HCT116 (cell line): ENCODE data around the gene EFHD1. TPM values are rescaled to one million over a fixed set of nuclear protein-coding genes. Genes with fewer than 3 reads are reported as not detected.

ENCODE experiments used
- ATAC-seq: fragments of 200-7000 bp; cut with Tn5 transposase; 2 replicates; pipeline ENCODE4 v1.9.1; 2020; ENCODE audit warnings: mild to moderate bottlenecking, moderate library complexity
- BruUV-seq: library from RNA; stranded (reverse); fragments of 400-500 nt; replicated peaks from 2 replicates; lab custom pipeline; 2021; lab: Mats Ljungman, UMichigan
- CTCF ChIA-PET: fragments of 300-600 bp; sonication (Branson Sonifier 250); formaldehyde crosslinking; loops from one replicate; lab custom pipeline; 2021; ENCODE audit warnings: antibody characterized with exemption; lab: Charles Lee
- POLR2A ChIA-PET: fragments of 300-600, 350-600 bp; sonication (Branson Sonifier 250); formaldehyde crosslinking; loops from one replicate; lab custom pipeline; 2021; ENCODE audit warnings: antibody characterized with exemption; lab: Charles Lee
- RAD21 ChIA-PET, 2 experiments: fragments of 300-600 bp; sonication (Branson Sonifier 250); formaldehyde crosslinking; loops; one replicate each; lab custom pipeline; 2023; ENCODE audit warnings: low total read pairs in 2 of 2; ENCODE audit not compliant: uncharacterized antibody in 2 of 2, unreplicated experiment in 2 of 2, low non-redundant PET in 1 of 2; lab: Charles Lee
- DNase-seq: peaks from one replicate; pipeline ENCODE4 v3.0.0-alpha.2; 2010; ENCODE audit warnings: low read depth, low spot score
- H2AFZ ChIP-seq: fragments of 200-600 bp; shearing (Covaris generic), sonication (generic); 2 replicates; pipeline ENCODE4 v1.6.1; 2017; ENCODE audit warnings: low read depth, mixed run types, mixed read lengths, antibody characterized with exemption, low read length; ENCODE audit not compliant: poor library complexity, severe bottlenecking
- H3K27ac ChIP-seq: 2 replicates; pipeline ENCODE4 v1.5.1; 2012; ENCODE audit warnings: low read depth, low read length
- H3K27me3 ChIP-seq: fragments of 200-600 bp; sonication (generic); 2 replicates; pipeline ENCODE4 v1.6.1; 2016; ENCODE audit warnings: mixed run types, low read length, mixed read lengths; ENCODE audit not compliant: insufficient read depth
- H3K36me3 ChIP-seq, 2 experiments: fragments of 200-500 bp in 1 of 2; fragments of 200-600 bp in 1 of 2; sonication (Bioruptor generic) in 1 of 2; sonication (generic) in 1 of 2; 2 replicates each; pipeline versions ENCODE4 v1.5.1 to v1.6.1; 2014 to 2016; ENCODE audit warnings: low read length in 2 of 2, inconsistent platforms in 1 of 2, mixed read lengths in 1 of 2, mixed run types in 1 of 2; ENCODE audit not compliant: insufficient read depth in 2 of 2, control insufficient read depth in 1 of 2
- H3K4me1 ChIP-seq, 2 experiments: fragments of 200-600 bp in 1 of 2; sonication (generic) in 1 of 2; 2 replicates each; pipeline versions ENCODE4 v1.5.1 to v1.6.1; 2012 to 2017; ENCODE audit warnings: low read length in 2 of 2, inconsistent platforms in 1 of 2, mild to moderate bottlenecking in 1 of 2, mixed read lengths in 1 of 2, mixed run types in 1 of 2, moderate library complexity in 1 of 2; ENCODE audit not compliant: insufficient read depth in 2 of 2, control insufficient read depth in 1 of 2
- H3K4me2 ChIP-seq: fragments of 200-600 bp; sonication (generic); 2 replicates; pipeline ENCODE4 v1.6.1; 2017; ENCODE audit warnings: mixed run types, low read length, mixed read lengths
- H3K4me3 ChIP-seq, 2 experiments: fragments of 200-600 bp in 1 of 2; sonication (generic) in 1 of 2; replicated peaks in 1 of 2; 2 replicates each; pipeline ENCODE4 v1.5.1; 2011 to 2016; ENCODE audit warnings: low read length in 2 of 2, control low read depth in 1 of 2, low read depth in 1 of 2, mild to moderate bottlenecking in 1 of 2, mixed read lengths in 1 of 2, mixed run types in 1 of 2
- H3K79me2 ChIP-seq: fragments of 200-600 bp; sonication (generic); 2 replicates; pipeline ENCODE4 v1.6.1; 2017; ENCODE audit warnings: mild to moderate bottlenecking, mixed run types, low read length, moderate library complexity, mixed read lengths; ENCODE audit not compliant: insufficient read depth
- H3K9ac ChIP-seq: fragments of 200-600 bp; sonication (generic); 2 replicates; pipeline ENCODE4 v1.6.1; 2016; ENCODE audit warnings: low read length, mixed read lengths
- H3K9me2 ChIP-seq: fragments of 200-600 bp; sonication (generic), shearing (Covaris generic); 2 replicates; pipeline ENCODE4 v1.6.1; 2017; ENCODE audit warnings: mixed run types, mild to moderate bottlenecking, moderate library complexity; ENCODE audit not compliant: insufficient read depth
- H3K9me3 ChIP-seq, 2 experiments: fragments of 200-500 bp in 1 of 2; fragments of 200-600 bp in 1 of 2; sonication (Bioruptor generic) in 1 of 2; sonication (generic) in 1 of 2; 2 replicates each; pipeline ENCODE4 v1.6.1; 2014 to 2017; ENCODE audit warnings: low read length in 2 of 2, mixed read lengths in 2 of 2, inconsistent platforms in 1 of 2, low read depth in 1 of 2, mild to moderate bottlenecking in 1 of 2, mixed run types in 1 of 2, moderate library complexity in 1 of 2; ENCODE audit not compliant: control insufficient read depth in 1 of 2, insufficient read depth in 1 of 2
- H4K20me1 ChIP-seq: fragments of 200-600 bp; sonication (generic), shearing (Covaris generic); 2 replicates; pipeline ENCODE4 v1.6.1; 2017; ENCODE audit warnings: mixed run types, mild to moderate bottlenecking, moderate library complexity; ENCODE audit not compliant: insufficient read depth
- CBX3 ChIP-seq: IDR thresholded peaks from 2 replicates; pipeline ENCODE4 v1.6.1; 2012; ENCODE audit warnings: low read depth
- EGR1 ChIP-seq: IDR thresholded peaks from 2 replicates; pipeline ENCODE4 v1.6.1; 2012; ENCODE audit warnings: low read depth
- ELF1 ChIP-seq: IDR thresholded peaks from 2 replicates; pipeline ENCODE4 v1.6.1; 2012; ENCODE audit warnings: low read depth, borderline replicate concordance
- EZH2 ChIP-seq: fragments of 200-600 bp; sonication (generic); IDR thresholded peaks from 2 replicates; pipeline ENCODE4 v1.6.1; 2017; ENCODE audit warnings: antibody characterized with exemption, mixed run types
- EZH2phosphoT487 ChIP-seq: fragments of 200-600 bp; IDR thresholded peaks from 2 replicates; pipeline ENCODE4 v1.6.1; 2018; ENCODE audit warnings: antibody characterized with exemption, borderline replicate concordance
- JUND ChIP-seq: IDR thresholded peaks from 2 replicates; pipeline ENCODE4 v1.6.1; 2012
- RAD21 ChIP-seq: IDR thresholded peaks from 2 replicates; pipeline ENCODE4 v1.6.1; 2012; ENCODE audit warnings: low read depth, mild to moderate bottlenecking
- REST ChIP-seq: IDR thresholded peaks from 2 replicates; pipeline ENCODE4 v1.6.1; 2012; ENCODE audit warnings: low read depth
- SIN3A ChIP-seq: IDR thresholded peaks from 2 replicates; pipeline ENCODE4 v1.6.1; 2012; ENCODE audit warnings: low read depth
- SP1 ChIP-seq: IDR thresholded peaks from 2 replicates; pipeline ENCODE4 v1.6.1; 2012; ENCODE audit warnings: low read depth
- TCF7L2 ChIP-seq: IDR thresholded peaks from 2 replicates; pipeline ENCODE4 v1.7.0; 2011; ENCODE audit warnings: borderline replicate concordance, inconsistent platforms; ENCODE audit not compliant: insufficient read depth, insufficient read length; ENCODE audit errors: extremely low read depth
- YY1 ChIP-seq: IDR thresholded peaks from 2 replicates; pipeline ENCODE4 v1.6.1; 2011; ENCODE audit warnings: low read length, low read depth, moderate library complexity, mild to moderate bottlenecking; ENCODE audit not compliant: insufficient replicate concordance; ENCODE audit errors: extremely low read depth
- ZFX ChIP-seq: fragments of 450-650 bp; IDR thresholded peaks from 2 replicates; pipeline ENCODE4 v1.6.1; 2017
- ZNF274 ChIP-seq: fragments of 200-500 bp; sonication (Bioruptor generic); IDR thresholded peaks from 2 replicates; pipeline ENCODE4 v1.6.1; 2014; ENCODE audit warnings: mild to moderate bottlenecking, low read depth, low read length, inconsistent platforms
- intact Hi-C: fragments of 100-400 bp; cut with micrococcal nuclease; formaldehyde crosslinking; loops from 2 replicates; pipeline ENCODE4 v1.10.0; 2022
- total RNA-seq: library from RNA; stranded (reverse); gene quantifications from one replicate; pipeline ENCODE4 v1.2.1, GENCODE V29; 2021; ENCODE audit not compliant: unreplicated experiment

Gene EFHD1
- total RNA-seq, 1 experiment from 2014 or later, result 0.52 TPM

- H3K9ac ChIP-seq, result no peak overlapping the region
- H3K79me2 ChIP-seq, result peaks cover 99% of the 10 kb centered on the region
- no TSS peak for BruUV-seq
- ChIA-PET POLR2A (no interaction called here), RAD21 (no interaction called here)
- intact Hi-C loops, result no loop called here
- no peak overlapping the region for H3K4me2 ChIP-seq
- TF ChIP-seq SP1, result no peak
- TF ChIP-seq JUND, result no peak
- no peak for TF ChIP-seq REST
- no peak for TF ChIP-seq EGR1
- TF ChIP-seq EZH2, result no peak
- no peak for TF ChIP-seq EZH2phosphoT487
- TF ChIP-seq, all 23 proteins: peak for 0
- no peak overlapping the region for H3K27ac ChIP-seq
- ATAC-seq (no peak), DNase-seq (no peak)
- CTCF ChIA-PET, result no interaction called here
- no peaks in the 10 kb centered on the region for H3K4me1 ChIP-seq
- H3K9me2 ChIP-seq, result no peaks in the 10 kb centered on the region
- peaks cover 0 to 3% of the 10 kb centered on the region in 2 experiments; a peak in 1 of 4 replicates for H3K36me3 ChIP-seq
- no peak overlapping the region for H3K4me3 ChIP-seq
- no peaks in the 10 kb centered on the region for H3K27me3 ChIP-seq
- no peaks in the 10 kb centered on the region for H3K9me3 ChIP-seq
- H2AFZ ChIP-seq, result no peak overlapping the region
- peaks cover 17% of the 10 kb centered on the region for H4K20me1 ChIP-seq
Observed at GRCh38 chr2:232713505-232713904, 80.1 kb downstream of the EFHD1 start.

GRCh38 chr2:232714969-232715368 lies 81.6 kb downstream of the EFHD1 start:
- peaks cover 20% of the 10 kb centered on the region for H4K20me1 ChIP-seq
- ChIA-PET POLR2A (no interaction called here), CTCF (no interaction called here), RAD21 (no interaction called here)
- H2AFZ ChIP-seq, result no peak overlapping the region
- H3K27ac ChIP-seq, result no peak overlapping the region
- H3K9me3 ChIP-seq, result no peaks in the 10 kb centered on the region
- 0 out of 4 replicates have a peak, but pooled peaks cover 0 to 3% of the 10 kb centered on the region in 2 experiments for H3K36me3 ChIP-seq
- no peak overlapping the region for H3K4me2 ChIP-seq
- TF ChIP-seq CBX3 (no peak), REST (no peak), SP1 (no peak), TCF7L2 (no peak), EZH2phosphoT487 (no peak), YY1 (no peak), SIN3A (no peak), ZFX (no peak), ZNF274 (no peak), RAD21 (no peak), EZH2 (no peak), ELF1 (no peak)
- TF ChIP-seq, all 23 proteins: peak for 0
- DNase-seq (no peak), ATAC-seq (no peak)
- H3K9ac ChIP-seq, result no peak overlapping the region
- H3K9me2 ChIP-seq, result no peaks in the 10 kb centered on the region
- H3K79me2 ChIP-seq, result peaks cover 100% of the 10 kb centered on the region
- intact Hi-C loops, result no loop called here
- no TSS peak for BruUV-seq
- H3K4me1 ChIP-seq, result no peaks in the 10 kb centered on the region
- no peaks in the 10 kb centered on the region for H3K27me3 ChIP-seq
- no peak overlapping the region for H3K4me3 ChIP-seq
